ENCODE measurements around the gene HPDL. TPM values are rescaled to one million over a fixed set of nuclear protein-coding genes. Genes with fewer than 3 reads are reported as not detected.

Gene HPDL
- total RNA-seq, 2 experiments from 2014 or later = 12.7 to 17.9 TPM

- peaks cover 44% of the 10 kb centered on the region for H3K4me1 Mint-ChIP-seq
- ChIA-PET CTCF (interaction anchor here (0.6 to 12.1 kb wide), 12 partner anchors 10 to 610 kb away, joined by 3 to 255 read pairs (median 4); partner anchors contain the start of genes CCDC163, HECTD3, HPDL and MMACHC), POLR2A (interaction anchor here (1.0 to 2.8 kb wide), 10 partner anchors 24 to 581 kb away, joined by 3 to 44 read pairs (median 10); partner anchors contain the start of genes CCDC163, EIF2B3, HECTD3 and HPDL)
- H3K4me3 Mint-ChIP-seq = peak overlapping the region; percentile 84
- ATAC-seq (no peak), DNase-seq (peak; percentile 12)
- H3K36me3 Mint-ChIP-seq (ENCODE audit: low read depth) = no peaks in the 10 kb centered on the region
- peak overlapping the region; percentile 58 for H3K27ac Mint-ChIP-seq
- intact Hi-C loops (cut with DNase I, micrococcal nuclease) = loop anchor here (1.0 to 10.0 kb wide), 19 partner anchors 24 to 948 kb away; partner anchors contain the start of genes HPDL (in 2 of the 2), MUTYH (in 2 of the 2), PLK3 (in 2 of the 2) and TESK2 (in 2 of the 2)
- H3K27me3 Mint-ChIP-seq = no peaks in the 10 kb centered on the region
- no peaks in the 10 kb centered on the region for H3K9me3 Mint-ChIP-seq (ENCODE audit: low read depth)
Measured at GRCh38 chr1:45302505-45303150, 24.1 kb upstream of the HPDL start.

GRCh38 chr1:45303520-45304310 lies 23.0 kb upstream of the HPDL start:
- DNase-seq (peak; percentile 100), ATAC-seq (peak; percentile 83)
- Mint-ChIP-seq H3K27me3 (no peaks in the 10 kb centered on the region), H3K36me3 (ENCODE audit: low read depth) (no peaks in the 10 kb centered on the region), H3K9me3 (ENCODE audit: low read depth) (no peaks in the 10 kb centered on the region), H3K27ac (peak overlapping the region; percentile 95), H3K4me3 (peak overlapping the region; percentile 84), H3K4me1 (peaks cover 44% of the 10 kb centered on the region)
- POLR2A ChIA-PET = interaction anchor here (0.5 to 2.8 kb wide), 25 partner anchors 31 to 1517 kb away, joined by 3 to 44 read pairs (median 4); partner anchors contain the start of genes AKR1A1, CCDC163, EIF2B3 and HECTD3
- intact Hi-C loops (cut with DNase I, micrococcal nuclease) = loop anchor here (1.0 to 10.0 kb wide), 19 partner anchors 23 to 949 kb away; partner anchors contain the start of genes HPDL (in 2 of the 2), MUTYH (in 2 of the 2), PLK3 (in 2 of the 2) and TESK2 (in 2 of the 2)
- CTCF ChIA-PET = interaction anchor here (0.6 to 12.1 kb wide), 16 partner anchors 11 to 611 kb away, joined by 3 to 255 read pairs (median 4); partner anchors contain the start of genes AKR1A1, BTBD19, HECTD3 and HPDL

DNA sequence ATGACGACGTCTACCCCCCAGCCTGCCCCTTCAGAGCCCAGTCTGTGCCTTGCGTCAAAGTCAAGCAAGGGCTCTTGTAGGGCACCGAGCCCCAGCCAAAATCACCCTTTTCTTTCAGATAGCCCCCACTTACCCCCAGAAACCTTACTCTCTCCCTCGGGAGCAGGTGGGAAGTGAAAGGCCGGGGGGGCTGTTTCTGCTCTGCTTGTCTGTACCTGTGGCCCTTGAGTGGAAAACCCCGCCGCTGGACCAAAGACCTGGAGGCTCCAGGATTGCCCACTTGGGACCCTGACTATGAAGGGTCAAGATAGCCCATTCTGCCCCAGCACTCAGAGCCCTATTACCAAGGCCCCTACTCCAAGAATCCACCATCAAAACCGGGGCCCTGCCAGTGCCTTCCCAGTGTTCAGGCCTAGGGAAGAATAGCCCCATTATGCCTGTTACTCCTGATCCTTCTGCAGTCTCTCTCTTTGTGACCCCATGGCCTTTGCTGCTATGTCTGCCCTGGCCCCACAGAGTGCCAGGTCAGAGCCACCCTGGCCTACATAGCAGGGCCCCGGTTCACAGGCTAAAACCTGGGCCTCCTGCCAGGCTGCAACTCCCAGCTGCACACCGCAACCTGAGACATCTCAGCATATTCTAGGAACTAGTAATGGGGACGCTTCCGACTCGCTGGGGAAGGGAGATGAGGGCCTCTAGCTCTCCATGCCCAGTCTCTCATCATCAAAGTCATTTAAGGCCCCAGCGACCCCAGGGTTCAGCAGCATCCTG lies 22.2 kb upstream of the HPDL start:
- peaks cover 44% of the 10 kb centered on the region for H3K4me1 Mint-ChIP-seq
- CTCF ChIA-PET = interaction anchor here (0.9 to 12.1 kb wide), 6 partner anchors 22 to 529 kb away, joined by 3 to 255 read pairs (median 8); partner anchors contain the start of genes BTBD19, HECTD3, HPDL and MUTYH
- no peak for ATAC-seq
- DNase-seq = peak; percentile 46
- POLR2A ChIA-PET = interaction anchor here (0.6 to 2.8 kb wide), 11 partner anchors 36 to 583 kb away, joined by 3 to 33 read pairs (median 5); partner anchors contain the start of genes AKR1A1, CCDC163, EIF2B3 and HECTD3
- H3K27me3 Mint-ChIP-seq = no peaks in the 10 kb centered on the region
- no peaks in the 10 kb centered on the region for H3K36me3 Mint-ChIP-seq (ENCODE audit: low read depth)
- H3K4me3 Mint-ChIP-seq = peak overlapping the region; percentile 84
- intact Hi-C loops (cut with DNase I, micrococcal nuclease) = loop anchor here (5.0 to 10.0 kb wide), 4 partner anchors 97 to 950 kb away; partner anchors contain the start of genes BTBD19 (in 1 of the 2), DYNLT4 (in 1 of the 2), ERI3 (in 1 of the 2) and PLK3 (in 1 of the 2)
- H3K27ac Mint-ChIP-seq = peak overlapping the region; percentile 93
- H3K9me3 Mint-ChIP-seq (ENCODE audit: low read depth) = no peaks in the 10 kb centered on the region

- no peak for DNase-seq
- Mint-ChIP-seq H3K27ac (peak overlapping the region; percentile 93), H3K9me3 (ENCODE audit: low read depth) (no peaks in the 10 kb centered on the region), H3K36me3 (ENCODE audit: low read depth) (no peaks in the 10 kb centered on the region), H3K4me3 (peak overlapping the region; percentile 84), H3K27me3 (no peaks in the 10 kb centered on the region), H3K4me1 (peaks cover 44% of the 10 kb centered on the region)
- POLR2A ChIA-PET = interaction anchor here (0.7 to 1.4 kb wide), 4 partner anchors 34 to 486 kb away, joined by 3 to 5 read pairs (median 4); partner anchors contain the start of genes MUTYH, TOE1 and UROD
- CTCF ChIA-PET = interaction anchor here (0.6 to 12.1 kb wide), 7 partner anchors 21 to 529 kb away, joined by 3 to 255 read pairs (median 3); partner anchors contain the start of genes HECTD3, HPDL, MUTYH and TOE1
- no peak for ATAC-seq
- intact Hi-C loops (cut with DNase I, micrococcal nuclease) = loop anchor here (10.0 kb wide), 2 partner anchors 500 to 950 kb away; partner anchors contain the start of genes BTBD19 (in 1 of the 2), DYNLT4 (in 1 of the 2), ERI3 (in 1 of the 2) and PLK3 (in 1 of the 2)
Measured at GRCh38 chr1:45305231-45305630, 21.5 kb upstream of the HPDL start.

GRCh38 chr1:45306319-45306718 lies 20.4 kb upstream of the HPDL start:
- Mint-ChIP-seq H3K27ac (peak overlapping the region; percentile 93), H3K27me3 (no peaks in the 10 kb centered on the region), H3K4me1 (peaks cover 41% of the 10 kb centered on the region), H3K4me3 (peak overlapping the region; percentile 64), H3K9me3 (ENCODE audit: low read depth) (no peaks in the 10 kb centered on the region), H3K36me3 (ENCODE audit: low read depth) (no peaks in the 10 kb centered on the region)
- intact Hi-C loops (cut with DNase I, micrococcal nuclease) = loop anchor here (1.0 to 10.0 kb wide), 3 partner anchors 60 to 952 kb away; partner anchors contain the start of genes BTBD19 (in 1 of the 2), DYNLT4 (in 1 of the 2), ERI3 (in 1 of the 2) and PLK3 (in 1 of the 2)
- POLR2A ChIA-PET = interaction anchor here (0.6 to 1.3 kb wide), 6 partner anchors 33 to 576 kb away, joined by 3 to 5 read pairs (median 4); partner anchors contain the start of genes MUTYH, PLK3 and TOE1
- CTCF ChIA-PET = interaction anchor here (0.6 to 12.1 kb wide), 8 partner anchors 13 to 579 kb away, joined by 3 to 255 read pairs (median 3); partner anchors contain the start of genes HECTD3, MUTYH, RNU5D-1 and TOE1
- peak; percentile 79 for DNase-seq
- ATAC-seq = peak; percentile 41

DNA sequence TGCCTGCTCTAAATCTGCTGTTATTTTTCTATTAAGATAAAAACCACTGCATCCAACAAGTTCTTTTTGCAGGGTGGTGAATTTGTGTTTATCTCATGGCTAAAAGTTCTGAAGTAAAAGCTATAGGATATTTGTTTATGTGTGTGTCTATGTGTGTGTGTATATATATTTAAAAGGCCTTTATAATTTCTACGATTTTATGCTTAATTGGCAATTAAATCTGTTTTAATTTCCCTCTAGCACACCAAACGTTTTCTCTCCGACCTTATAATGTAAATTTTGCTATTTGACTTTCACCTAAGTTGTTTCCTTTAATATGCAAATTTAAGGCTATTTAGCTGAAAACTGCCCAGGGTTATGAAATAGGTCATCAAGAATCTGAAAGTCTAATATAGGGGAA lies 19.8 kb upstream of the HPDL start:
- Mint-ChIP-seq H3K27me3 (no peaks in the 10 kb centered on the region), H3K4me3 (no peak overlapping the region), H3K4me1 (peaks cover 38% of the 10 kb centered on the region), H3K9me3 (ENCODE audit: low read depth) (no peaks in the 10 kb centered on the region), H3K36me3 (ENCODE audit: low read depth) (no peaks in the 10 kb centered on the region), H3K27ac (peak overlapping the region; percentile 93)
- intact Hi-C loops (cut with DNase I, micrococcal nuclease) = loop anchor here (1.0 to 10.0 kb wide), 3 partner anchors 61 to 952 kb away; partner anchors contain the start of genes BTBD19 (in 1 of the 2), DYNLT4 (in 1 of the 2), ERI3 (in 1 of the 2) and PLK3 (in 1 of the 2)
- ChIA-PET CTCF (interaction anchor here (0.6 to 12.1 kb wide), 7 partner anchors 12 to 576 kb away, joined by 3 to 255 read pairs (median 3); partner anchors contain the start of genes HECTD3, RNU5D-1 and UROD), POLR2A (interaction anchor here (1.0 to 1.3 kb wide), 3 partner anchors 33 to 576 kb away, joined by 3 to 4 read pairs (median 4); partner anchors contain the start of genes MUTYH, PLK3 and TOE1)
- ATAC-seq (no peak), DNase-seq (no peak)

- Mint-ChIP-seq H3K9me3 (ENCODE audit: low read depth) (no peaks in the 10 kb centered on the region), H3K4me3 (no peak overlapping the region), H3K4me1 (no peaks in the 10 kb centered on the region), H3K27ac (no peak overlapping the region), H3K27me3 (peaks cover 2% of the 10 kb centered on the region), H3K36me3 (ENCODE audit: low read depth) (no peaks in the 10 kb centered on the region)
- ATAC-seq (no peak), DNase-seq (no peak)
- intact Hi-C loops (cut with DNase I, micrococcal nuclease) = no loop called here
- POLR2A ChIA-PET = no interaction called here
- CTCF ChIA-PET = interaction anchor here (0.6 to 1.7 kb wide), 5 partner anchors 13 to 296 kb away, joined by 3 to 6 read pairs (median 3); no protein-coding TSS in a partner anchor
Measured at GRCh38 chr1:45314266-45314665, 12.4 kb upstream of the HPDL start.

GRCh38 chr1:45317166-45317565 lies 9.5 kb upstream of the HPDL start:
- no peak for DNase-seq
- ChIA-PET CTCF (no interaction called here), POLR2A (no interaction called here)
- ATAC-seq = no peak
- H3K4me1 Mint-ChIP-seq = no peaks in the 10 kb centered on the region
- H3K27ac Mint-ChIP-seq = no peak overlapping the region
- H3K9me3 Mint-ChIP-seq (ENCODE audit: low read depth) = no peaks in the 10 kb centered on the region
- H3K4me3 Mint-ChIP-seq = no peak overlapping the region
- peaks cover 2% of the 10 kb centered on the region for H3K27me3 Mint-ChIP-seq
- no peaks in the 10 kb centered on the region for H3K36me3 Mint-ChIP-seq (ENCODE audit: low read depth)
- intact Hi-C loops (cut with DNase I, micrococcal nuclease) = no loop called here

DNA sequence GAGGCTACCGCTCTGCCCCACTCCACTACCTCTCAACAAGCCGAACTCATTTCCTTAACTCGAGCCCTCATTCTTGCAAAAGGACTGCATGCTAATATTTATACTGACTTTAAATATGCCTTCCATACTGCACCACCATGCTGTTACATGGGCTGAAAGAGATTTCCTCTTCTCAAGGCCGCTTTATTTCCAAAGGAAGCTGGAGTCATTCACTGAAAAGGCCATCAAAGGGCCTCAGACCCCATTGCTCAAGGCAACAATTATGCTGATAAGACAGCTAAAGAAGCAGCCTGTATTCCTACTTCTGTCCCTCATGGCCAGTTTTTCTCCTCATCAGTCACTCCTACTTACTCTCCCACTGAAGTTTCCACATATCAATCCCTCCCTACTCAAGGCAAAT lies 6.9 kb upstream of the HPDL start:
- Mint-ChIP-seq H3K4me3 (no peak overlapping the region), H3K27me3 (no peaks in the 10 kb centered on the region), H3K9me3 (ENCODE audit: low read depth) (no peaks in the 10 kb centered on the region), H3K27ac (no peak overlapping the region), H3K36me3 (ENCODE audit: low read depth) (no peaks in the 10 kb centered on the region), H3K4me1 (no peaks in the 10 kb centered on the region)
- POLR2A ChIA-PET = no interaction called here
- intact Hi-C loops (cut with DNase I, micrococcal nuclease) = no loop called here
- ATAC-seq (no peak), DNase-seq (no peak)
- CTCF ChIA-PET = interaction anchor here (0.6 to 1.5 kb wide), 2 partner anchors 13 to 18 kb away, joined by 3 to 4 read pairs; no protein-coding TSS in a partner anchor

Measured in activated CD4-positive, alpha-beta T cell treated with anti-CD3 and anti-CD28 coated beads for 36 hours (primary cell).